Panc1 (cell line): Measurements from ENCODE around the gene SLC5A8. TPM values are rescaled to one million over a fixed set of nuclear protein-coding genes. Genes with fewer than 3 reads are reported as not detected.

ENCODE experiments used
- ATAC-seq: fragments of 200-7000 bp; cut with Tn5 transposase; 2 replicates; pipeline ENCODE4 v1.9.1; 2020; ENCODE audit warnings: mild to moderate bottlenecking, moderate library complexity
- BruUV-seq: library from RNA; stranded (reverse); fragments of 400-500 nt; replicated peaks from 2 replicates; lab custom pipeline; 2021; lab: Mats Ljungman, UMichigan
- CTCF ChIA-PET: fragments of 300-600 bp; sonication (Branson Sonifier 250); formaldehyde crosslinking; loops from one replicate; lab custom pipeline; 2022; ENCODE audit warnings: antibody characterized with exemption; lab: Charles Lee
- POLR2A ChIA-PET: fragments of 300-600 bp; sonication (Branson Sonifier 250); formaldehyde crosslinking; loops from one replicate; lab custom pipeline; 2022; ENCODE audit warnings: antibody characterized with exemption; lab: Charles Lee
- DNase-seq: peaks from one replicate; pipeline ENCODE4 v3.0.0-alpha.2; 2010; ENCODE audit warnings: low read depth, low spot score
- H3K27ac ChIP-seq: 2 replicates; pipeline ENCODE4 v1.5.1; 2011; ENCODE audit warnings: mild to moderate bottlenecking, low read length, inconsistent platforms
- H3K27me3 ChIP-seq: fragments of 200-500 bp; sonication (Bioruptor generic); 2 replicates; pipeline ENCODE4 v1.6.0; 2014; ENCODE audit warnings: low read length, inconsistent platforms; ENCODE audit not compliant: control insufficient read depth, insufficient read depth
- H3K36me3 ChIP-seq: fragments of 200-500 bp; sonication (Bioruptor generic); 2 replicates; pipeline ENCODE4 v1.5.1; 2014; ENCODE audit warnings: inconsistent platforms, mild to moderate bottlenecking, low read length, moderate library complexity; ENCODE audit not compliant: control insufficient read depth, insufficient read depth
- H3K4me1 ChIP-seq: 2 replicates; pipeline ENCODE4 v1.5.1; 2011; ENCODE audit warnings: inconsistent platforms, mild to moderate bottlenecking, low read length, moderate library complexity; ENCODE audit not compliant: control insufficient read depth, insufficient read depth
- H3K4me3 ChIP-seq, 2 experiments: 2 replicates each; pipeline ENCODE4 v1.5.1; 2011 to 2012; ENCODE audit warnings: low read depth in 2 of 2, low read length in 2 of 2, mild to moderate bottlenecking in 2 of 2, inconsistent platforms in 1 of 2, moderate library complexity in 1 of 2
- H3K9me3 ChIP-seq: fragments of 200-500 bp; sonication (Bioruptor generic); 2 replicates; pipeline ENCODE4 v1.5.1; 2014; ENCODE audit warnings: low read depth, mild to moderate bottlenecking, inconsistent platforms, low read length, moderate library complexity; ENCODE audit not compliant: control insufficient read depth, insufficient read depth
- POLR2AphosphoS5 ChIP-seq: IDR thresholded peaks from 2 replicates; pipeline ENCODE4 v1.6.1; 2012; ENCODE audit warnings: mild to moderate bottlenecking, low read depth, low read length, moderate library complexity
- SIN3A ChIP-seq: IDR thresholded peaks from 2 replicates; pipeline ENCODE4 v1.6.1; 2012; ENCODE audit warnings: low read depth, mild to moderate bottlenecking, low read length, moderate library complexity, borderline replicate concordance; ENCODE audit not compliant: insufficient read depth
- TCF7L2 ChIP-seq: IDR thresholded peaks from 2 replicates; pipeline ENCODE4 v1.6.1; 2011; ENCODE audit warnings: mild to moderate bottlenecking, low read depth, low read length, inconsistent platforms
- in situ Hi-C: cut with HindIII; loops from 2 replicates; pipeline ENCODE4 v1.10.0; 2016; ENCODE audit warnings: low sequenced_read_pairs, low pct_unique_long_range_greater_than_20kb
- intact Hi-C: fragments of 100-400 bp; cut with micrococcal nuclease; formaldehyde crosslinking; loops from one replicate; pipeline ENCODE4 v1.10.0; 2022; ENCODE audit not compliant: unreplicated experiment
- total RNA-seq: library from RNA; stranded (reverse); gene quantifications from one replicate; pipeline ENCODE4 v1.2.1, GENCODE V29; 2021; ENCODE audit not compliant: unreplicated experiment
- TF ChIP-seq, protein P1 (sequence below), 2 experiments: IDR thresholded peaks; 2 replicates each; pipeline ENCODE4 v1.6.1; 2011 to 2012; ENCODE audit warnings: low read depth in 2 of 2, control low read depth in 1 of 2, low read length in 1 of 2, mild to moderate bottlenecking in 1 of 2, moderate library complexity in 1 of 2; ENCODE audit not compliant: insufficient read depth in 1 of 2
- TF ChIP-seq, protein P2 (sequence below): fragments of 450-650 bp; IDR thresholded peaks from 2 replicates; pipeline ENCODE4 v1.5.1; 2017; ENCODE audit warnings: mild to moderate bottlenecking

The SLC5A8 gene
- total RNA-seq, 1 experiment from 2014 or later = not detected

DNA sequence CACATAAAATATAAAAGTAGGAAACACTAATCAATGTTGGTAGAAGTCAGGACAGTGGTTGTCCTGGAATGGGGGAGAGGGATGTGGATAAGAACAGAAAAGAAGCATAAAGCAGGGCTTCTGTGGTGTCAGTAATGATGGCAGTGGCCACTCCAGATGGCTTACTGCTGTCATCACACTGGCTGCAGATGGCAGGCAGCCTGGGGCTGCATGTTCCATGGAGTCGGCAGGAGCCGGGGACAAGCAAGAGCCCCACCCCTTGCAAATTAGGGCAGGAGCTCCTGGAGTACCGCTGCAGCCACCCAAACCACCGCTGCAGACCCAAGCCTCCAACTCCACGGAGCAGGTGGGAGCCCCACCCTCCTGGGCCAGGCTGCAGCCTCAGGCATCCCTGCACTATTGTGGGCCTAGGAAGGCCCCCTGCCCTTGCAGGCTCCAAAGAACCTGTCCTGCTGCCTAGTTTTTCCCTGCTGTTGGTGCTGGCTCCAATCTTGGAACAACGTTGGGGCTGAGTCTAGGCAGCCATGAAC is 28.8 kb upstream of the SLC5A8 start:
- H3K36me3 ChIP-seq = no peaks in the 10 kb centered on the region
- ChIA-PET CTCF (no interaction called here), POLR2A (no interaction called here)
- intact Hi-C loops (no loop called here), in situ Hi-C loops (no loop called here)
- TF ChIP-seq, protein P1, sequence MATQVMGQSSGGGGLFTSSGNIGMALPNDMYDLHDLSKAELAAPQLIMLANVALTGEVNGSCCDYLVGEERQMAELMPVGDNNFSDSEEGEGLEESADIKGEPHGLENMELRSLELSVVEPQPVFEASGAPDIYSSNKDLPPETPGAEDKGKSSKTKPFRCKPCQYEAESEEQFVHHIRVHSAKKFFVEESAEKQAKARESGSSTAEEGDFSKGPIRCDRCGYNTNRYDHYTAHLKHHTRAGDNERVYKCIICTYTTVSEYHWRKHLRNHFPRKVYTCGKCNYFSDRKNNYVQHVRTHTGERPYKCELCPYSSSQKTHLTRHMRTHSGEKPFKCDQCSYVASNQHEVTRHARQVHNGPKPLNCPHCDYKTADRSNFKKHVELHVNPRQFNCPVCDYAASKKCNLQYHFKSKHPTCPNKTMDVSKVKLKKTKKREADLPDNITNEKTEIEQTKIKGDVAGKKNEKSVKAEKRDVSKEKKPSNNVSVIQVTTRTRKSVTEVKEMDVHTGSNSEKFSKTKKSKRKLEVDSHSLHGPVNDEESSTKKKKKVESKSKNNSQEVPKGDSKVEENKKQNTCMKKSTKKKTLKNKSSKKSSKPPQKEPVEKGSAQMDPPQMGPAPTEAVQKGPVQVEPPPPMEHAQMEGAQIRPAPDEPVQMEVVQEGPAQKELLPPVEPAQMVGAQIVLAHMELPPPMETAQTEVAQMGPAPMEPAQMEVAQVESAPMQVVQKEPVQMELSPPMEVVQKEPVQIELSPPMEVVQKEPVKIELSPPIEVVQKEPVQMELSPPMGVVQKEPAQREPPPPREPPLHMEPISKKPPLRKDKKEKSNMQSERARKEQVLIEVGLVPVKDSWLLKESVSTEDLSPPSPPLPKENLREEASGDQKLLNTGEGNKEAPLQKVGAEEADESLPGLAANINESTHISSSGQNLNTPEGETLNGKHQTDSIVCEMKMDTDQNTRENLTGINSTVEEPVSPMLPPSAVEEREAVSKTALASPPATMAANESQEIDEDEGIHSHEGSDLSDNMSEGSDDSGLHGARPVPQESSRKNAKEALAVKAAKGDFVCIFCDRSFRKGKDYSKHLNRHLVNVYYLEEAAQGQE (IDR thresholded peaks at IDR 0.05; ENCODE audit: insufficient read depth in 1 of 2, low read depth in 2 of 2, low read length in 1 of 2) = no peak
- TF ChIP-seq TCF7L2 (no peak), SIN3A (no peak), POLR2AphosphoS5 (no peak)
- TF ChIP-seq, protein P2, sequence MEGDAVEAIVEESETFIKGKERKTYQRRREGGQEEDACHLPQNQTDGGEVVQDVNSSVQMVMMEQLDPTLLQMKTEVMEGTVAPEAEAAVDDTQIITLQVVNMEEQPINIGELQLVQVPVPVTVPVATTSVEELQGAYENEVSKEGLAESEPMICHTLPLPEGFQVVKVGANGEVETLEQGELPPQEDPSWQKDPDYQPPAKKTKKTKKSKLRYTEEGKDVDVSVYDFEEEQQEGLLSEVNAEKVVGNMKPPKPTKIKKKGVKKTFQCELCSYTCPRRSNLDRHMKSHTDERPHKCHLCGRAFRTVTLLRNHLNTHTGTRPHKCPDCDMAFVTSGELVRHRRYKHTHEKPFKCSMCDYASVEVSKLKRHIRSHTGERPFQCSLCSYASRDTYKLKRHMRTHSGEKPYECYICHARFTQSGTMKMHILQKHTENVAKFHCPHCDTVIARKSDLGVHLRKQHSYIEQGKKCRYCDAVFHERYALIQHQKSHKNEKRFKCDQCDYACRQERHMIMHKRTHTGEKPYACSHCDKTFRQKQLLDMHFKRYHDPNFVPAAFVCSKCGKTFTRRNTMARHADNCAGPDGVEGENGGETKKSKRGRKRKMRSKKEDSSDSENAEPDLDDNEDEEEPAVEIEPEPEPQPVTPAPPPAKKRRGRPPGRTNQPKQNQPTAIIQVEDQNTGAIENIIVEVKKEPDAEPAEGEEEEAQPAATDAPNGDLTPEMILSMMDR = no peak
- no peak overlapping the region for H3K27ac ChIP-seq
- H3K4me1 ChIP-seq = no peaks in the 10 kb centered on the region
- H3K27me3 ChIP-seq = no peaks in the 10 kb centered on the region
- H3K4me3 ChIP-seq = no peak overlapping the region
- DNase-seq (no peak), ATAC-seq (no peak)
- no TSS peak for BruUV-seq
- H3K9me3 ChIP-seq = no peaks in the 10 kb centered on the region

DNA sequence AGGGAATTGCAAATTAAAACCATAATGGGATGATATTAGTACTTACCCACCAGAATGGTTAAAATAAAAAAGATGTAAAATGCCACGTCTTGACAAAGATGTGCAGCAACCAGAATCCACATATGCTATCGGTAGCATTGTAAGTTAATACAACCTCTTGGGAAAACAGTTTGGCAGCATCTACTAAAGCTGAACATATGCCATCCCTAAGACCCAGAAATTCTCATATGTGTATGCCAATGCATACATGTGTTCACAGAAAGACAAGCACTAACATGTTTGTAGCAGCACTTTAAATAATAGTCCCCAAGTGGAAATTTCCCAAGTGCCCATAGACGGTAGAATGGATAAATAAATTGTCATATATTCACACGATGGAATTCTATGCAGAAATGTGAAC is 28.3 kb upstream of the SLC5A8 start:
- no peaks in the 10 kb centered on the region for H3K36me3 ChIP-seq
- ChIA-PET POLR2A (no interaction called here), CTCF (no interaction called here)
- no peaks in the 10 kb centered on the region for H3K9me3 ChIP-seq
- no peak overlapping the region for H3K4me3 ChIP-seq
- ATAC-seq (no peak), DNase-seq (no peak)
- no TSS peak for BruUV-seq
- in situ Hi-C loops = no loop called here
- intact Hi-C loops = no loop called here
- H3K27me3 ChIP-seq = no peaks in the 10 kb centered on the region
- TF ChIP-seq TCF7L2 (no peak), POLR2AphosphoS5 (no peak), SIN3A (no peak)
- TF ChIP-seq, protein P1 (IDR thresholded peaks at IDR 0.05; ENCODE audit: insufficient read depth in 1 of 2, low read depth in 2 of 2, low read length in 1 of 2) = no peak
- TF ChIP-seq, protein P2 = no peak
- no peak overlapping the region for H3K27ac ChIP-seq
- no peaks in the 10 kb centered on the region for H3K4me1 ChIP-seq
